Heart right ventricle (tissue), 16 donors: Measurements from ENCODE around the gene WWOX. TPM values are rescaled to one million over a fixed set of nuclear protein-coding genes. Genes with fewer than 3 reads are reported as not detected.

Source experiments
- ATAC-seq, 8 donors: fragments of 200-7000 bp; cut with Tn5 transposase; one replicate each; pipeline ENCODE4 v1.9.1; 2020; ENCODE audit warnings: mild to moderate bottlenecking in 8 of 8, moderate library complexity in 8 of 8, moderate number of reproducible peaks in 1 of 8
- DNase-seq, 2 donors: peaks; one replicate each; pipeline ENCODE4 v3.0.0-alpha.2; 2020
- H3K27ac ChIP-seq, 10 donors: fragments of 200-600 bp; sonication (generic) in 2 of 10; one replicate each; pipeline versions ENCODE4 v1.5.0 to v1.8.0; 2020 to 2022; ENCODE audit warnings: mild to moderate bottlenecking in 3 of 10
- H3K27me3 ChIP-seq, 7 donors: fragments of 200-600 bp; one replicate each; pipeline ENCODE4 v1.8.0; 2021 to 2022; ENCODE audit warnings: mild to moderate bottlenecking in 2 of 7
- H3K36me3 ChIP-seq, 9 donors: fragments of 200-600 bp; sonication (generic) in 1 of 9; one replicate each; pipeline versions ENCODE4 v1.5.0 to v1.8.0; 2020 to 2022; ENCODE audit warnings: mild to moderate bottlenecking in 2 of 9
- H3K4me1 ChIP-seq, 9 donors: fragments of 200-600 bp; sonication (generic) in 1 of 9; one replicate each; pipeline versions ENCODE4 v1.5.0 to v1.8.0; 2020 to 2022; ENCODE audit warnings: mild to moderate bottlenecking in 4 of 9
- H3K4me3 ChIP-seq, 10 donors: fragments of 200-600 bp; sonication (generic) in 2 of 10; one replicate each; pipeline versions ENCODE4 v1.5.0 to v1.8.0; 2020 to 2022; ENCODE audit warnings: mild to moderate bottlenecking in 7 of 10, moderate library complexity in 2 of 10
- H3K9me3 ChIP-seq, 11 donors: fragments of 200-600 bp in 10 of 11; sonication (generic) in 2 of 11; one replicate each; pipeline versions ENCODE4 v1.5.0 to v1.8.0; 2013 to 2022; ENCODE audit warnings: mild to moderate bottlenecking in 2 of 11, control low read depth in 1 of 11, moderate library complexity in 1 of 11
- WGBS, 2 donors: extraction: QIAGEN DNeasy Blood & Tissue Kit; methylation state at CpG; one replicate each; pipeline ENCODE4 v1.1.7; 2013; ENCODE audit warnings: inconsistent platforms in 1 of 2; 5-methylcytosine and 5-hydroxymethylcytosine counted together
- intact Hi-C, 10 donors: fragments of 100-400 bp; cut with DNase I; formaldehyde crosslinking; loops; one replicate each; pipeline versions ENCODE4 v1.11.1 to v1.14.2; 2022
- polyA plus RNA-seq, 2 donors: library from polyadenylated mRNA; stranded (reverse); fragments of 200-250 nt; gene quantifications; one replicate each; pipeline ENCODE4 v1.2.3, GENCODE V29; 2013
- total RNA-seq, 10 donors: library from RNA; stranded (reverse); fragmentation: NEBNext Ultra II Directional in 3 of 10; extraction: Animal tissue kit (Norgen Biotek cat#: 25700) in 3 of 10; gene quantifications; one replicate each; pipeline versions ENCODE4 v1.2.1 to v1.2.4, GENCODE V29; 2021 to 2023
- TF ChIP-seq, protein P1 (sequence below), 9 donors: fragments of 200-600 bp; sonication (generic) in 2 of 9; IDR thresholded peaks; one replicate each; pipeline versions ENCODE4 v1.5.0 to v1.8.0; 2021 to 2022; ENCODE audit warnings: antibody characterized with exemption in 9 of 9, mild to moderate bottlenecking in 5 of 9, moderate library complexity in 1 of 9
- donor health status: Arrhythmogenic right ventricular cardiomyopathy.
- donor health status: ischemic (EF 13 %, LVEDD 7.1; RV severe dilation, severe dysfunction).
- donor health status: healthy with polysubstance abuse.
- donor health status: DM: no; HTN: yes; CAD: no.
- donor health status: DM: no; HTN: no; CAD: no.
- donor health status: ischemic (EF 25% LVEDD 6.9; RV normal size, moderate dysfunction).
- donor health status: ischemic (EF 25% LVEDD 5.7; RV mildly dilated, moderate dysfunction).
- donor health status: healthy.
- donor health status: DM: yes; HTN: yes; CAD: no.
- donor health status: Ischemic cardiomyopathy.
- donor health status: ischemic (EF 35%, LVEDD 5.7; RV mildly dilated, moderate dysfunction).
- donor health status: nonischemic (EF 11% LVEDD 7.7; RV severe dilation, severe dysfunction).
- donor health status: DM: yes; HTN: yes; CAD: no.
- donor health status: PGD.
- donor health status: ischemic (EF 29% LVEDD 5.4; RV normal size, mild dysfunction).
- donor health status: nonischemic (EF 23%, LVEDD 6.1; RV moderate dilation, normal function).

Gene WWOX
- total and polyA plus RNA-seq, 12 donors, result 4.9 to 15.0 (median 9.9) TPM

- no peaks in the 10 kb centered on the region for H3K4me1 ChIP-seq
- H3K27ac ChIP-seq, result no peak overlapping the region
- WGBS, 2 donors, result 84 to 87% methylated on average over 15 of the region's 15 CpGs
- ATAC-seq (no peak), DNase-seq (no peak)
- TF ChIP-seq, protein P1, sequence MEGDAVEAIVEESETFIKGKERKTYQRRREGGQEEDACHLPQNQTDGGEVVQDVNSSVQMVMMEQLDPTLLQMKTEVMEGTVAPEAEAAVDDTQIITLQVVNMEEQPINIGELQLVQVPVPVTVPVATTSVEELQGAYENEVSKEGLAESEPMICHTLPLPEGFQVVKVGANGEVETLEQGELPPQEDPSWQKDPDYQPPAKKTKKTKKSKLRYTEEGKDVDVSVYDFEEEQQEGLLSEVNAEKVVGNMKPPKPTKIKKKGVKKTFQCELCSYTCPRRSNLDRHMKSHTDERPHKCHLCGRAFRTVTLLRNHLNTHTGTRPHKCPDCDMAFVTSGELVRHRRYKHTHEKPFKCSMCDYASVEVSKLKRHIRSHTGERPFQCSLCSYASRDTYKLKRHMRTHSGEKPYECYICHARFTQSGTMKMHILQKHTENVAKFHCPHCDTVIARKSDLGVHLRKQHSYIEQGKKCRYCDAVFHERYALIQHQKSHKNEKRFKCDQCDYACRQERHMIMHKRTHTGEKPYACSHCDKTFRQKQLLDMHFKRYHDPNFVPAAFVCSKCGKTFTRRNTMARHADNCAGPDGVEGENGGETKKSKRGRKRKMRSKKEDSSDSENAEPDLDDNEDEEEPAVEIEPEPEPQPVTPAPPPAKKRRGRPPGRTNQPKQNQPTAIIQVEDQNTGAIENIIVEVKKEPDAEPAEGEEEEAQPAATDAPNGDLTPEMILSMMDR (IDR thresholded peaks at IDR 0.05), result no peak
- no peak overlapping the region for H3K4me3 ChIP-seq
- H3K9me3 ChIP-seq, result no peaks in the 10 kb centered on the region
- intact Hi-C loops, result no loop called here
- no peaks in the 10 kb centered on the region for H3K27me3 ChIP-seq
- no peaks in the 10 kb centered on the region for H3K36me3 ChIP-seq
These were observed 858.1 kb downstream of the WWOX start for GRCh38 chr16:78957317-78958100.

GRCh38 chr16:78961464-78961863, 862.0 kb downstream of the WWOX start:
- no peak for DNase-seq
- intact Hi-C loops, result no loop called here
- peaks cover 0 to 12% (median 0%) of the 10 kb centered on the region in 11 donors for H3K9me3 ChIP-seq
- no peaks in the 10 kb centered on the region for H3K36me3 ChIP-seq
- no peaks in the 10 kb centered on the region for H3K4me1 ChIP-seq
- H3K4me3 ChIP-seq, result no peak overlapping the region
- 88% methylated on average over 2 of the region's 2 CpGs for WGBS, 2 donors
- ATAC-seq, result no peak
- H3K27ac ChIP-seq, result no peak overlapping the region
- TF ChIP-seq, protein P1 (IDR thresholded peaks at IDR 0.05), result no peak
- no peaks in the 10 kb centered on the region for H3K27me3 ChIP-seq

DNA sequence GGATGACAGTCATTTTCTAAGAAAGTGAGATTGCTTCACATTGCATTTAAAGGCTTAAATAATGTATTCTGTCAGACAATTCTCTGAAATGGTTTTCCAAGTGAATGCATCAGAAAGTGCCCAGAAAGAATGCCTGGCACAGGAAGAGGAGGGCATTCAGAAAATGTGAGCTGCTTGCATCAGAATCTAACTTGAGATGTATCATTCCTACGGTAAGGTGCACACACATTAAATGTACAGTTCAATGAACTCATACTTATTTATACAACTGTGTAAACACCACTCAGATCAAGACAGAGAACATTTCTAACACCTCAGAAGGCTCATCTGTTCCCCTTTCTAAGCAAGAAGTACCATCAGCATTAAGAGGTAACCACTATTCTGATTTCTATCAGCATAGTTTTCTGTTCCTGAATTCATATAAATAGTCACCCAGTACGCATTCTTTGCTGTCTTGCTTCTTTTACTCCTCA, 863.0 kb downstream of the WWOX start:
- 90 to 95% methylated on average over 2 of the region's 2 CpGs for WGBS, 2 donors
- TF ChIP-seq, protein P1 (IDR thresholded peaks at IDR 0.05), result no peak
- Histone ChIP-seq H3K4me1 (no peaks in the 10 kb centered on the region), H3K27ac (no peak overlapping the region), H3K9me3 (peaks cover 0 to 12% (median 0%) of the 10 kb centered on the region in 11 donors), H3K36me3 (no peaks in the 10 kb centered on the region), H3K27me3 (no peaks in the 10 kb centered on the region), H3K4me3 (no peak overlapping the region)
- no peak for ATAC-seq
- DNase-seq, result no peak
- intact Hi-C loops, result no loop called here

DNA sequence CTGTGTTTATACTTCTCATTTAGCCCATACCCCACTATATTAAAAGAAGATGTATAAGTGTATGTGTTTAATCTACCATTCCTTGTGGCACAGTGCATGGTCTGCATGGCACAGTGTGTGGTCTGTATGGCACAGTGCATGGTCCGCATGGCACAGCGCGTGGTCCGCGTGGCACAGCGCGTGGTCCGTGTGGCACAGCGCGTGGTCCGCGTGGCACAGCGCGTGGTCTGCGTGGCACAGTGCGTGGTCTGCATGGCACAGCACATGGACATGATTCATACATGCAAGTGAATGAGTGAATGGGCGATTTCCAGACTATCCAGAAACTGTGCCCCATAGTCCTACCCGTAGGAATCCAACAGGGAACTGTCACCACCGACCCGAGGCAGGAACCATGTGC, 868.5 kb downstream of the WWOX start:
- ATAC-seq (no peak), DNase-seq (no peak)
- intact Hi-C loops, result no loop called here
- no peaks in the 10 kb centered on the region for H3K27me3 ChIP-seq
- TF ChIP-seq, protein P1 (IDR thresholded peaks at IDR 0.05), result no peak
- H3K4me1 ChIP-seq, result peaks cover 0 to 6% (median 0%) of the 10 kb centered on the region in 9 donors
- no peak overlapping the region for H3K27ac ChIP-seq
- no peak overlapping the region for H3K4me3 ChIP-seq
- H3K36me3 ChIP-seq, result no peaks in the 10 kb centered on the region
- 70 to 86% methylated on average over 20 of the region's 20 CpGs for WGBS, 2 donors
- peaks cover 0 to 12% (median 0%) of the 10 kb centered on the region in 11 donors for H3K9me3 ChIP-seq
